ENCODE measurements around the gene DTNB. TPM values are rescaled to one million over a fixed set of nuclear protein-coding genes. Genes with fewer than 3 reads are reported as not detected.

Gene DTNB
- total RNA-seq, 4 donors from 2014 or later = 3.9 to 8.7 (median 4.4) TPM

- H3K9me3 ChIP-seq = no peaks in the 10 kb centered on the region
- no peak for ATAC-seq
- 78 to 90% methylated on average over 3 of the region's 3 CpGs for WGBS, 2 donors (ENCODE audit: low coverage in 1 of 2)
- H3K27ac ChIP-seq = no peak overlapping the region
- H3K4me3 ChIP-seq = no peak overlapping the region
- H3K36me3 ChIP-seq = no peaks in the 10 kb centered on the region
- no peaks in the 10 kb centered on the region for H3K27me3 ChIP-seq
- peaks cover 0 to 11% (median 0%) of the 10 kb centered on the region in 3 donors for H3K4me1 ChIP-seq
- no peak for TF ChIP-seq CTCF (IDR thresholded peaks at IDR 0.05)
- no peak for TF ChIP-seq EP300 (IDR thresholded peaks at IDR 0.05)
- TF ChIP-seq POLR2AphosphoS5 (IDR thresholded peaks at IDR 0.05) = no peak
- no peak for TF ChIP-seq POLR2A (IDR thresholded peaks at IDR 0.05)
Measured at GRCh38 chr2:25443766-25444165, 229.6 kb downstream of the DTNB start.

- 48 to 55% methylated on average over 3 of the region's 3 CpGs for WGBS, 2 donors (ENCODE audit: low coverage in 1 of 2)
- peaks cover 0 to 11% (median 0%) of the 10 kb centered on the region in 3 donors for H3K4me1 ChIP-seq
- ATAC-seq = no peak
- TF ChIP-seq EP300 (IDR thresholded peaks at IDR 0.05) (no peak), CTCF (IDR thresholded peaks at IDR 0.05) (no peak), POLR2AphosphoS5 (IDR thresholded peaks at IDR 0.05) (no peak), POLR2A (IDR thresholded peaks at IDR 0.05) (no peak)
- no peaks in the 10 kb centered on the region for H3K36me3 ChIP-seq
- no peaks in the 10 kb centered on the region for H3K27me3 ChIP-seq
- H3K4me3 ChIP-seq = no peak overlapping the region
- H3K27ac ChIP-seq = no peak overlapping the region
- no peaks in the 10 kb centered on the region for H3K9me3 ChIP-seq
Measured at GRCh38 chr2:25441353-25441752, 232.0 kb downstream of the DTNB start.

GRCh38 chr2:25438793-25439192 is 234.6 kb downstream of the DTNB start:
- Histone ChIP-seq H3K4me1 (peaks cover 0 to 11% (median 0%) of the 10 kb centered on the region in 3 donors), H3K36me3 (no peaks in the 10 kb centered on the region), H3K4me3 (no peak overlapping the region), H3K27ac (no peak overlapping the region), H3K27me3 (no peaks in the 10 kb centered on the region), H3K9me3 (no peaks in the 10 kb centered on the region)
- 97 to 100% methylated on average over 1 to 2 of the region's 2 CpGs for WGBS, 2 donors (ENCODE audit: low coverage in 1 of 2)
- no peak for ATAC-seq
- TF ChIP-seq CTCF (IDR thresholded peaks at IDR 0.05) (no peak), POLR2AphosphoS5 (IDR thresholded peaks at IDR 0.05) (no peak), EP300 (IDR thresholded peaks at IDR 0.05) (no peak), POLR2A (IDR thresholded peaks at IDR 0.05) (no peak)

- Histone ChIP-seq H3K27ac (no peak overlapping the region), H3K4me3 (no peak overlapping the region), H3K36me3 (no peaks in the 10 kb centered on the region), H3K4me1 (peaks cover 0 to 11% (median 0%) of the 10 kb centered on the region in 3 donors), H3K9me3 (no peaks in the 10 kb centered on the region), H3K27me3 (no peaks in the 10 kb centered on the region)
- TF ChIP-seq EP300 (IDR thresholded peaks at IDR 0.05) = no peak
- TF ChIP-seq CTCF (IDR thresholded peaks at IDR 0.05) = no peak
- TF ChIP-seq POLR2A (IDR thresholded peaks at IDR 0.05) = no peak
- no peak for TF ChIP-seq POLR2AphosphoS5 (IDR thresholded peaks at IDR 0.05)
- 96 to 97% methylated on average over 4 of the region's 4 CpGs for WGBS, 2 donors (ENCODE audit: low coverage in 1 of 2)
- no peak for ATAC-seq
Measured at GRCh38 chr2:25437881-25438662, 235.3 kb downstream of the DTNB start.

GRCh38 chr2:25435421-25435820 is 238.0 kb downstream of the DTNB start:
- WGBS, 2 donors (ENCODE audit: low coverage in 1 of 2) = 89 to 100% methylated on average over 1 of the region's 1 CpG
- TF ChIP-seq CTCF (IDR thresholded peaks at IDR 0.05) = no peak
- TF ChIP-seq EP300 (IDR thresholded peaks at IDR 0.05) = no peak
- no peak for TF ChIP-seq POLR2A (IDR thresholded peaks at IDR 0.05)
- TF ChIP-seq POLR2AphosphoS5 (IDR thresholded peaks at IDR 0.05) = no peak
- no peak overlapping the region for H3K4me3 ChIP-seq
- H3K27ac ChIP-seq = no peak overlapping the region
- no peaks in the 10 kb centered on the region for H3K9me3 ChIP-seq
- no peak for ATAC-seq
- no peaks in the 10 kb centered on the region for H3K4me1 ChIP-seq
- H3K27me3 ChIP-seq = no peaks in the 10 kb centered on the region
- H3K36me3 ChIP-seq = peaks cover 0 to 9% of the 10 kb centered on the region in 2 donors

All from gastroesophageal sphincter (tissue), 4 donors.